Upper lobe of left lung (tissue), 6 donors: ENCODE results near the gene HACL1. TPM values are rescaled to one million over a fixed set of nuclear protein-coding genes. Genes with fewer than 3 reads are reported as not detected.
A peak's percentile ranks its signal among the peaks of the same experiment; 100 is the strongest.

Source experiments
- ATAC-seq, 2 donors: fragments of 200-7000 bp; cut with Tn5 transposase; one replicate each; pipeline ENCODE4 v1.9.1; 2022; ENCODE audit warnings: mild to moderate bottlenecking in 2 of 2, moderate library complexity in 2 of 2; ENCODE audit not compliant: low FRiP score in 2 of 2
- DNase-seq, 2 donors: peaks; one replicate each; pipeline ENCODE4 v3.0.0-alpha.2; 2019 to 2020
- H3K27ac ChIP-seq, 4 donors: fragments of 200-600 bp; sonication (generic); one replicate each; pipeline ENCODE4 v1.5.1; 2016 to 2019
- H3K27me3 ChIP-seq, 4 donors: fragments of 200-600 bp; sonication (generic); one replicate each; pipeline ENCODE4 v1.5.1; 2017 to 2019
- H3K36me3 ChIP-seq, 4 donors: fragments of 200-600 bp; sonication (generic); one replicate each; pipeline ENCODE4 v1.5.1; 2016 to 2019
- H3K4me1 ChIP-seq, 4 donors: fragments of 200-600 bp; sonication (generic); one replicate each; pipeline ENCODE4 v1.5.1; 2018 to 2019
- H3K4me3 ChIP-seq, 4 donors: fragments of 200-600 bp; sonication (generic); one replicate each; pipeline ENCODE4 v1.5.1; 2017 to 2019; ENCODE audit warnings: mild to moderate bottlenecking in 2 of 4, moderate library complexity in 1 of 4
- H3K9me3 ChIP-seq, 4 donors: fragments of 200-600 bp; sonication (generic); one replicate each; pipeline ENCODE4 v1.5.1; 2018 to 2019
- EP300 ChIP-seq, 4 donors: sonication (generic); formaldehyde crosslinking; IDR thresholded peaks; one replicate each; pipeline ENCODE4 v1.5.1; 2017; ENCODE audit warnings: antibody characterized with exemption in 4 of 4, control low read depth in 2 of 4
- POLR2A ChIP-seq, 4 donors: fragments of 450-650 bp; IDR thresholded peaks; one replicate each; pipeline ENCODE4 v1.5.1; 2016 to 2017; ENCODE audit warnings: antibody characterized with exemption in 4 of 4, mild to moderate bottlenecking in 2 of 4
- POLR2AphosphoS5 ChIP-seq, 2 donors: sonication (generic); formaldehyde crosslinking; IDR thresholded peaks; one replicate each; pipeline ENCODE4 v1.5.1; 2017; ENCODE audit warnings: antibody characterized with exemption in 2 of 2
- WGBS, 2 donors: methylation state at CpG; one replicate each; pipeline ENCODE4 v1.1.5; 2017 to 2018; 5-methylcytosine and 5-hydroxymethylcytosine counted together
- total RNA-seq, 6 donors: library from RNA; depleted of rRNA in 4 of 6; stranded (reverse); fragments of >200 nt in 4 of 6; gene quantifications; one replicate each; pipeline versions ENCODE4 v1.1.0 to v1.2.1, GENCODE V29; 2016 to 2021
- TF ChIP-seq, protein P1 (sequence below), 6 experiments: fragments of 450-650 bp in 4 of 6; fragments of 200-600 bp in 2 of 6; sonication (generic) in 2 of 6; IDR thresholded peaks; one replicate each; pipeline ENCODE4 v1.5.1; 2016 to 2019; ENCODE audit warnings: antibody characterized with exemption in 6 of 6
- donor health status: DM: no; HTN: no; CAD: no; lungs with moderate emphysema.
- donor health status: DM: no; HTN: yes; CAD: no; lungs with severe emphysema.

Gene HACL1
- total RNA-seq, 6 donors from 2014 or later = 12.9 to 32.5 (median 19.6) TPM

GRCh38 chr3:15527031-15527459 lies 74.3 kb downstream of the HACL1 start:
- Histone ChIP-seq H3K27me3 (no peaks in the 10 kb centered on the region), H3K9me3 (no peaks in the 10 kb centered on the region), H3K36me3 (no peaks in the 10 kb centered on the region), H3K27ac (no peak overlapping the region), H3K4me1 (peaks cover 5 to 39% (median 26%) of the 10 kb centered on the region in 4 donors), H3K4me3 (no peak overlapping the region)
- 70 to 77% methylated on average over 4 of the region's 4 CpGs for WGBS, 2 donors
- TF ChIP-seq POLR2A (IDR thresholded peaks at IDR 0.05) = no peak
- ATAC-seq (peak in 1 of 2 donors; percentile 56), DNase-seq (no peak)

- no peaks in the 10 kb centered on the region for H3K36me3 ChIP-seq
- peaks cover 15 to 38% (median 30%) of the 10 kb centered on the region in 4 donors for H3K4me1 ChIP-seq
- TF ChIP-seq EP300 (IDR thresholded peaks at IDR 0.05) (no peak), POLR2A (IDR thresholded peaks at IDR 0.05) (no peak), POLR2AphosphoS5 (IDR thresholded peaks at IDR 0.05) (no peak)
- TF ChIP-seq, protein P1, sequence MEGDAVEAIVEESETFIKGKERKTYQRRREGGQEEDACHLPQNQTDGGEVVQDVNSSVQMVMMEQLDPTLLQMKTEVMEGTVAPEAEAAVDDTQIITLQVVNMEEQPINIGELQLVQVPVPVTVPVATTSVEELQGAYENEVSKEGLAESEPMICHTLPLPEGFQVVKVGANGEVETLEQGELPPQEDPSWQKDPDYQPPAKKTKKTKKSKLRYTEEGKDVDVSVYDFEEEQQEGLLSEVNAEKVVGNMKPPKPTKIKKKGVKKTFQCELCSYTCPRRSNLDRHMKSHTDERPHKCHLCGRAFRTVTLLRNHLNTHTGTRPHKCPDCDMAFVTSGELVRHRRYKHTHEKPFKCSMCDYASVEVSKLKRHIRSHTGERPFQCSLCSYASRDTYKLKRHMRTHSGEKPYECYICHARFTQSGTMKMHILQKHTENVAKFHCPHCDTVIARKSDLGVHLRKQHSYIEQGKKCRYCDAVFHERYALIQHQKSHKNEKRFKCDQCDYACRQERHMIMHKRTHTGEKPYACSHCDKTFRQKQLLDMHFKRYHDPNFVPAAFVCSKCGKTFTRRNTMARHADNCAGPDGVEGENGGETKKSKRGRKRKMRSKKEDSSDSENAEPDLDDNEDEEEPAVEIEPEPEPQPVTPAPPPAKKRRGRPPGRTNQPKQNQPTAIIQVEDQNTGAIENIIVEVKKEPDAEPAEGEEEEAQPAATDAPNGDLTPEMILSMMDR (IDR thresholded peaks at IDR 0.05) = no peak
- no peak overlapping the region for H3K27ac ChIP-seq
- ATAC-seq (no peak), DNase-seq (no peak)
- 96 to 97% methylated on average over 1 of the region's 1 CpG for WGBS, 2 donors
- no peaks in the 10 kb centered on the region for H3K27me3 ChIP-seq
- no peaks in the 10 kb centered on the region for H3K9me3 ChIP-seq
- no peak overlapping the region for H3K4me3 ChIP-seq
Observed at GRCh38 chr3:15525790-15526189, 75.6 kb downstream of the HACL1 start.

DNA sequence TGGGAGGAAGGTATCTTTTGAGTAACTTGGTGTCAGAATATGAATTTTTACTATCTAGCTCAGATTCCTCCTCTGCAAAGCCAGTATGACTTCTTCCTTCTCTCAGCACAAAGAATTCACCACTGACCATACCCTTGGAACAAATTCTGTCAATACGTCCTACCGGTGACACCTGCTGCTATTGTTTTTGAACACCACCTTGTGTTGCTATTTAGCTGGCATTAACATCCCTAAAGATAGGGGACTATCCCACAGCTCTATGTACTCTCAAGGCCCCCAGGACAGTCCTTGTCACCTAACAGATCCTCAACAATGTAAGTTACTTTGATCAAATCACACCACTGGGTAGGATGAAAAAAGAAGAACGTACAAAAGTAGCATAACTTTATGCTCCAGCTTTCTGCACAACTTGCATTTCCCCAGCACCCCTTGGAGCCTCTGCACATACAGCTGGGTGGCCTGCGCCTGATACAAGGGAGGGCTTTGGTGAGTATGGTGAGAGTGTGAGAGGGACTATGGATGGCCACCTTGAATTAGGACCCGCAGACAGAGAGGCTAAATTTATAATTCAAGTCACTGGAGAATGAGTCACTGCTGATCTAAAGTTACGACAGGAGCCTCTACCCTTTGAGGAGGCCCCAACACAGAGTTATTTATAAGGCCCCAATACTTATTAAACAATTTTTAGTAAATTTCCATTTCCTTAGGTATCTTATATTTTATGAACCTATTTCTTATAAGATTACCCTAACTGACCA lies 77.5 kb downstream of the HACL1 start:
- H3K27ac ChIP-seq = no peak overlapping the region
- H3K9me3 ChIP-seq = no peaks in the 10 kb centered on the region
- H3K4me1 ChIP-seq = peaks cover 16 to 23% (median 19%) of the 10 kb centered on the region in 4 donors
- 84 to 93% methylated on average over 6 of the region's 6 CpGs for WGBS, 2 donors
- H3K27me3 ChIP-seq = no peaks in the 10 kb centered on the region
- DNase-seq (no peak), ATAC-seq (no peak)
- no peak overlapping the region for H3K4me3 ChIP-seq
- TF ChIP-seq POLR2AphosphoS5 (IDR thresholded peaks at IDR 0.05) (no peak), POLR2A (IDR thresholded peaks at IDR 0.05) (no peak), EP300 (IDR thresholded peaks at IDR 0.05) (no peak)
- TF ChIP-seq, protein P1 (IDR thresholded peaks at IDR 0.05) = no peak
- H3K36me3 ChIP-seq = no peaks in the 10 kb centered on the region

GRCh38 chr3:15522016-15522415 lies 79.4 kb downstream of the HACL1 start:
- Histone ChIP-seq H3K27ac (no peak overlapping the region), H3K4me3 (no peak overlapping the region)
- ATAC-seq = no peak

DNA sequence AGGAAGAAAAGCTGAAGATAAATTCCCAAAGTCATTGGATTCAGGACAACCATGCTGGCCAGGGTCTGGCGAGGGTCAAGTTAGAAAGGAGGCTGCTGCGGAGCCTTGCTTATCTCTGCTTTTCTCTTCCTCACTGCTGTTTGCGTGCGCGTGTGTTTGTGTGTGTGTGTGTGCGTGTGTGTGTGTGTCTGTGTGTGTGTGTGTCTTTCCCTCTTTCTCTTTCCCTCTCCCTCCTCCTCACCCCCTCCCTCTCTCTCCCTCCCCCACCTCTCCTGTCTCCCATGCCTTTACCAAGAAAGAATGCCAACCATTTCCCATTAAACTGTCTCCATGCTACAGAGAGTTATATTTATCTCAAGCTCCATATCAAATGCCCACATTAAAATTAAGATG lies 79.8 kb downstream of the HACL1 start, which contains the start of gene COLQ:
Gene COLQ (minus strand): TSS at position 134 of the 393 bp plus-strand sequence. CDS start 81 bp downstream, at position 53.
- Histone ChIP-seq H3K4me3 (no peak within 1 kb of the TSS), H3K36me3 (no peaks in the 10 kb centered on the region), H3K4me1 (peaks cover 0 to 12% (median 8%) of the 10 kb centered on the region in 4 donors), H3K27ac (no peak within 1 kb of the TSS), H3K9me3 (no peaks in the 10 kb centered on the region), H3K27me3 (no peaks in the 10 kb centered on the region)
- 16 to 30% methylated on average over 6 of the region's 6 CpGs for WGBS, 2 donors
- DNase-seq (no peak), ATAC-seq (no peak)
- no peak for TF ChIP-seq POLR2A (IDR thresholded peaks at IDR 0.05)
- TF ChIP-seq EP300 (IDR thresholded peaks at IDR 0.05) = no peak
- TF ChIP-seq POLR2AphosphoS5 (IDR thresholded peaks at IDR 0.05) = no peak
- TF ChIP-seq, protein P1 (IDR thresholded peaks at IDR 0.05) = no peak

More at GRCh38 chr3:15522016-15522415, 79.4 kb downstream of the HACL1 start:
- H3K36me3 ChIP-seq = no peaks in the 10 kb centered on the region
- DNase-seq = no peak
- H3K4me1 ChIP-seq = peaks cover 2 to 12% (median 10%) of the 10 kb centered on the region in 4 donors
- H3K27me3 ChIP-seq = no peaks in the 10 kb centered on the region
- no peaks in the 10 kb centered on the region for H3K9me3 ChIP-seq
- TF ChIP-seq POLR2AphosphoS5 (IDR thresholded peaks at IDR 0.05) = no peak
- TF ChIP-seq EP300 (IDR thresholded peaks at IDR 0.05) = no peak
- TF ChIP-seq, protein P1 (IDR thresholded peaks at IDR 0.05) = no peak
- no peak for TF ChIP-seq POLR2A (IDR thresholded peaks at IDR 0.05)
